ENCODE results near the gene COQ10B.
"Not testable (repeated sequence)": the region's sequence is repeated elsewhere in the genome, so short reads cannot be mapped to it uniquely, and the experiment has no call there.

COQ10B gene

GRCh38 chr2:197453123-197453913 is at the start of gene COQ10B:
COQ10B (plus strand) TSS chr2:197453552; CDS start chr2:197453561, 9 bp downstream.
- DNase-seq, result peak; percentile 97 to 99

GRCh38 chr2:197405582-197405981 is 47.8 kb upstream of the COQ10B start:
- no peak for DNase-seq

- DNase-seq, result no peak
Measured at GRCh38 chr2:197414039-197414438, 39.3 kb upstream of the COQ10B start.

- DNase-seq, result no peak
Measured at GRCh38 chr2:197414515-197414914, 38.8 kb upstream of the COQ10B start.

GRCh38 chr2:197416268-197416667 is 37.1 kb upstream of the COQ10B start:
- no peak for DNase-seq

- no peak for DNase-seq
Measured at GRCh38 chr2:197419438-197419837, 33.9 kb upstream of the COQ10B start.

- no peak for DNase-seq
Measured at GRCh38 chr2:197423307-197423706, 30.0 kb upstream of the COQ10B start.

- no peak for DNase-seq
Measured at GRCh38 chr2:197425550-197425949, 27.8 kb upstream of the COQ10B start.

- no peak for DNase-seq
Measured at GRCh38 chr2:197426723-197427603, 26.4 kb upstream of the COQ10B start.

- no peak for DNase-seq
Measured at GRCh38 chr2:197427986-197428385, 25.4 kb upstream of the COQ10B start.

GRCh38 chr2:197431858-197432257 is 21.5 kb upstream of the COQ10B start:
- DNase-seq, result no peak

GRCh38 chr2:197432527-197432926 is 20.8 kb upstream of the COQ10B start:
- DNase-seq, result not testable (repeated sequence)

- no peak for DNase-seq
Measured at GRCh38 chr2:197433780-197434438, 19.4 kb upstream of the COQ10B start.

- peak; percentile 94 to 95 for DNase-seq
Measured at GRCh38 chr2:197434541-197435513, 18.5 kb upstream of the COQ10B start, which contains the start of gene SF3B1. SF3B1 (minus strand) TSS chr2:197435028; CDS start chr2:197434999, 29 bp downstream.

GRCh38 chr2:197435598-197436420 is 17.5 kb upstream of the COQ10B start:
- no peak for DNase-seq

- DNase-seq, result no peak
Measured at GRCh38 chr2:197437380-197437779, 16.0 kb upstream of the COQ10B start.

- DNase-seq, result no peak
Measured at GRCh38 chr2:197442857-197443256, 10.5 kb upstream of the COQ10B start.

- DNase-seq, result no peak
Measured at GRCh38 chr2:197445746-197446145, 7.6 kb upstream of the COQ10B start.

GRCh38 chr2:197446844-197447243 is 6.5 kb upstream of the COQ10B start:
- no peak for DNase-seq

- DNase-seq, result no peak
Measured at GRCh38 chr2:197450465-197450864, 2.9 kb upstream of the COQ10B start.

GRCh38 chr2:197450935-197451358 is 2.4 kb upstream of the COQ10B start:
- DNase-seq, result not testable (repeated sequence)
